HepG2 (cell line): ENCODE results near the gene LRRC74B. TPM values are rescaled to one million over a fixed set of nuclear protein-coding genes. Genes with fewer than 3 reads are reported as not detected.

Experiments used
- ATAC-seq: fragments of 200-7000 bp; cut with Tn5 transposase; 3 replicates; pipeline ENCODE4 v1.9.1; 2020; ENCODE audit warnings: mild to moderate bottlenecking, moderate library complexity
- BruUV-seq: library from RNA; stranded (reverse); fragments of 400-500 nt; replicated peaks from 2 replicates; lab custom pipeline; 2021; lab: Mats Ljungman, UMichigan
- CTCF ChIA-PET: fragments of 300-600 bp; formaldehyde crosslinking; extraction: SDS; loops from one replicate; lab custom pipeline; 2021; ENCODE audit warnings: low total read pairs, inconsistent platforms, low intra/inter-chr PET ratio; lab: Yijun Ruan, JAX
- POLR2A ChIA-PET: fragments of 350-600 bp; sonication (Branson Sonifier 250); formaldehyde crosslinking; loops from one replicate; lab custom pipeline; 2020; ENCODE audit warnings: antibody characterized with exemption, inconsistent platforms; lab: Yijun Ruan, JAX
- DNase-seq: peaks from one replicate; pipeline ENCODE4 v3.0.0-alpha.2; 2015; ENCODE audit warnings: low spot score
- FAIRE-seq: peaks from 3 replicates; lab custom pipeline; 2011; peaks lifted over from hg19 to GRCh38; lab: Jason Lieb, UNC
- H2AFZ ChIP-seq: one replicate; pipeline ENCODE4 v1.6.1; 2011; ENCODE audit warnings: low read length, inconsistent platforms
- H3K27ac ChIP-seq: fragments of 300-600 bp; 3 replicates; pipeline ENCODE4 v1.8.0; 2011; ENCODE audit warnings: mixed run types, mild to moderate bottlenecking, mixed read lengths, low read length, inconsistent platforms; ENCODE audit not compliant: insufficient read depth; ENCODE audit errors: extremely low read length
- H3K27me3 ChIP-seq, 2 experiments: fragments of 200-600 bp in 1 of 2; 2 replicates in 1 of 2; 3 replicates in 1 of 2; pipeline versions ENCODE4 v1.6.0 to v1.8.0; 2011; ENCODE audit warnings: low read length in 2 of 2, mild to moderate bottlenecking in 2 of 2, moderate library complexity in 2 of 2, inconsistent platforms in 1 of 2; ENCODE audit not compliant: insufficient read depth in 2 of 2, control insufficient read depth in 1 of 2
- H3K36me3 ChIP-seq, 2 experiments: fragments of 200-600 bp in 1 of 2; replicated peaks in 1 of 2; 2 replicates in 1 of 2; 3 replicates in 1 of 2; pipeline versions ENCODE4 v1.5.1 to v1.8.0; 2011; ENCODE audit warnings: low read length in 2 of 2, inconsistent platforms in 1 of 2; ENCODE audit not compliant: insufficient read depth in 2 of 2, control insufficient read depth in 1 of 2
- H3K4me1 ChIP-seq: 2 replicates; pipeline ENCODE4 v1.5.1; 2012; ENCODE audit warnings: low read length, inconsistent platforms; ENCODE audit not compliant: insufficient read depth
- H3K4me2 ChIP-seq: 2 replicates; pipeline ENCODE4 v1.6.0; 2011; ENCODE audit warnings: low read depth, low read length, inconsistent platforms
- H3K4me3 ChIP-seq, 3 experiments: fragments of 200-600 bp in 1 of 3; sonication (generic), shearing (Covaris generic) in 1 of 3; replicated peaks in 1 of 3; 2 replicates each; pipeline ENCODE4 v1.5.1; 2011 to 2016; ENCODE audit warnings: low read length in 3 of 3, inconsistent platforms in 2 of 3, low read depth in 2 of 3, mild to moderate bottlenecking in 2 of 3, control low read depth in 1 of 3, mixed read lengths in 1 of 3; ENCODE audit not compliant: insufficient read depth in 1 of 3
- H3K79me2 ChIP-seq: one replicate; pipeline ENCODE4 v1.6.1; 2011; ENCODE audit warnings: low read length, inconsistent platforms; ENCODE audit not compliant: insufficient read depth
- H3K9ac ChIP-seq: 2 replicates; pipeline ENCODE4 v1.6.0; 2011; ENCODE audit warnings: mild to moderate bottlenecking, low read depth, low read length, inconsistent platforms; ENCODE audit not compliant: insufficient read depth
- H3K9me3 ChIP-seq: 2 replicates; pipeline ENCODE4 v1.5.1; 2012; ENCODE audit warnings: mild to moderate bottlenecking, low read length
- H4K20me1 ChIP-seq: 2 replicates; pipeline ENCODE4 v1.6.0; 2011; ENCODE audit warnings: inconsistent platforms, mild to moderate bottlenecking, low read length, moderate library complexity; ENCODE audit not compliant: insufficient read depth
- DZIP1 ChIP-seq: sonication (generic); formaldehyde crosslinking; IDR thresholded peaks from 2 replicates; pipeline ENCODE4 v1.5.0; 2020; ENCODE audit warnings: mild to moderate bottlenecking, missing genetic modification reagents
- GPN1 ChIP-seq: sonication (generic); formaldehyde crosslinking; IDR thresholded peaks from 2 replicates; pipeline ENCODE4 v1.5.1; 2020; ENCODE audit warnings: missing genetic modification reagents, borderline replicate concordance
- NONO ChIP-seq, 2 experiments: fragments of 450-650 bp in 1 of 2; sonication (generic) in 1 of 2; formaldehyde crosslinking in 1 of 2; IDR thresholded peaks in 1 of 2; conservative IDR thresholded peaks in 1 of 2; 2 replicates each; pipeline versions ENCODE4 v1.6.1 to v1.8.0; 2017 to 2022; ENCODE audit warnings: mild to moderate bottlenecking in 1 of 2, missing genetic modification reagents in 1 of 2, moderate library complexity in 1 of 2
- NR2F1 ChIP-seq, 2 experiments: fragments of 450-650 bp in 1 of 2; formaldehyde crosslinking in 1 of 2; IDR thresholded peaks; 2 replicates each; pipeline versions ENCODE4 v1.5.0 to v1.6.1; 2016 to 2020; ENCODE audit warnings: mild to moderate bottlenecking in 1 of 2, missing compliant biosample characterization in 1 of 2, missing genetic modification reagents in 1 of 2, moderate library complexity in 1 of 2
- PREB ChIP-seq: sonication (generic); formaldehyde crosslinking; IDR thresholded peaks from 2 replicates; pipeline ENCODE4 v1.4.0; 2020; ENCODE audit warnings: missing genetic modification reagents
- SP5 ChIP-seq: IDR thresholded peaks from 2 replicates; pipeline ENCODE4 v1.6.1; 2016; ENCODE audit warnings: low read depth, borderline replicate concordance
- STAT5B ChIP-seq: sonication (generic); formaldehyde crosslinking; IDR thresholded peaks from 2 replicates; pipeline ENCODE4 v1.4.0; 2020; ENCODE audit warnings: missing genetic modification reagents
- ZNF230 ChIP-seq: sonication (generic); formaldehyde crosslinking; IDR thresholded peaks from 2 replicates; pipeline ENCODE4 v1.4.0; 2020; ENCODE audit warnings: mild to moderate bottlenecking, missing genetic modification reagents
- ZNF296 ChIP-seq: sonication (generic); formaldehyde crosslinking; conservative IDR thresholded peaks from 2 replicates; pipeline ENCODE4 v1.5.0; 2020; ENCODE audit warnings: mild to moderate bottlenecking, missing genetic modification reagents
- ZNF549 ChIP-seq: sonication (generic); formaldehyde crosslinking; IDR thresholded peaks from 2 replicates; pipeline ENCODE4 v1.5.0; 2020; ENCODE audit warnings: missing genetic modification reagents
- WGBS: methylation state at CpG from one replicate; pipeline ENCODE4 v1.1.6; 2017; ENCODE audit warnings: low lambda C conversion rate; 5-methylcytosine and 5-hydroxymethylcytosine counted together
- in situ Hi-C: cut with HindIII; loops from 2 replicates; pipeline ENCODE4 v1.10.0; 2017; ENCODE audit warnings: low pct_unique_long_range_greater_than_20kb; ENCODE audit not compliant: extremely low pct_ligation_motif_present
- intact Hi-C: fragments of 100-400 bp; cut with micrococcal nuclease; formaldehyde crosslinking; loops from one replicate; pipeline ENCODE4 v1.10.0; 2022; ENCODE audit not compliant: unreplicated experiment
- polyA plus RNA-seq, 8 experiments: library from polyadenylated mRNA; depleted of rRNA in 3 of 8; stranded (reverse) in 7 of 8; unstranded in 1 of 8; fragments of >200 nt; fragmentation: Illumina TruSeq in 4 of 8; extraction: Trizol in 4 of 8; gene quantifications; 2 replicates each; pipeline versions ENCODE4 v1.2.1 to v1.2.3, GENCODE V29; 2011 to 2016; ENCODE audit warnings: low read depth in 4 of 8, missing spikeins in 1 of 8, mixed read lengths in 1 of 8; ENCODE audit not compliant: insufficient read depth in 1 of 8
- total RNA-seq, 5 experiments: library from RNA; depleted of rRNA; stranded (reverse); fragments of >200 nt; fragmentation: Illumina TruSeq; extraction: Trizol; gene quantifications; 2 replicates each; pipeline ENCODE4 v1.2.3, GENCODE V29; 2016; ENCODE audit warnings: low read depth in 1 of 5

LRRC74B gene
- total and polyA plus RNA-seq, 2 of the 13 experiments (the other 11 are each of a cell fraction or from before 2014, with no cell fraction given): not detected

- no peaks in the 10 kb centered on the region for H4K20me1 ChIP-seq
- no peaks in the 10 kb centered on the region for H3K9me3 ChIP-seq
- in situ Hi-C loops: no loop called here
- DNase-seq: no peak
- no TSS peak for BruUV-seq
- peaks cover 13 to 47% of the 10 kb centered on the region in 2 experiments for H3K27me3 ChIP-seq
- TF ChIP-seq DZIP1 (CRISPR knock-in tag) (no peak), STAT5B (CRISPR knock-in tag) (no peak), ZNF230 (CRISPR knock-in tag) (no peak), SP5 (CRISPR knock-in tag) (no peak), NR2F1 (CRISPR knock-in tag; IDR thresholded peaks at IDR 0.05) (no peak), NONO (IDR thresholded peaks at IDR 0.05) (no peak), NONO (CRISPR knock-in tag; conservative IDR thresholded peaks at IDR 0.05) (no peak), ZNF296 (CRISPR knock-in tag) (no peak), PREB (CRISPR knock-in tag) (no peak), GPN1 (CRISPR knock-in tag) (no peak), ZNF549 (CRISPR knock-in tag) (no peak)
- TF ChIP-seq, all 625 proteins: peak for 0
- no peak overlapping the region for H3K4me3 ChIP-seq
- H2AFZ ChIP-seq: no peak overlapping the region
- intact Hi-C loops: no loop called here
- H3K79me2 ChIP-seq: no peaks in the 10 kb centered on the region
- no peak for ATAC-seq
- H3K4me2 ChIP-seq: no peak overlapping the region
- POLR2A ChIA-PET: no interaction called here
- no peak overlapping the region for H3K9ac ChIP-seq
- no peak overlapping the region for H3K27ac ChIP-seq
- CTCF ChIA-PET: no interaction called here
- FAIRE-seq: no peak
- 15% methylated on average over 7 of the region's 12 CpGs for WGBS
- H3K36me3 ChIP-seq: no peaks in the 10 kb centered on the region
- H3K4me1 ChIP-seq: no peaks in the 10 kb centered on the region
Measured at GRCh38 chr22:21032868-21033688, 12.7 kb upstream of the LRRC74B start.
